ENCODE measurements around the gene TNS3.

The TNS3 gene

GRCh38 chr7:47352394-47352968, 229.4 kb downstream of the TNS3 start:
- no peaks in the 10 kb centered on the region for H3K36me3 Mint-ChIP-seq (ENCODE audit: low read depth)
- no peaks in the 10 kb centered on the region for H3K9me3 Mint-ChIP-seq
- no peak for DNase-seq
- no peak overlapping the region for H3K27ac Mint-ChIP-seq
- H3K4me3 Mint-ChIP-seq = no peak overlapping the region
- no peaks in the 10 kb centered on the region for H3K27me3 Mint-ChIP-seq (ENCODE audit: low read depth, poor library complexity)
- H3K4me1 Mint-ChIP-seq = peaks cover 62% of the 10 kb centered on the region
- TF ChIP-seq, protein P1, sequence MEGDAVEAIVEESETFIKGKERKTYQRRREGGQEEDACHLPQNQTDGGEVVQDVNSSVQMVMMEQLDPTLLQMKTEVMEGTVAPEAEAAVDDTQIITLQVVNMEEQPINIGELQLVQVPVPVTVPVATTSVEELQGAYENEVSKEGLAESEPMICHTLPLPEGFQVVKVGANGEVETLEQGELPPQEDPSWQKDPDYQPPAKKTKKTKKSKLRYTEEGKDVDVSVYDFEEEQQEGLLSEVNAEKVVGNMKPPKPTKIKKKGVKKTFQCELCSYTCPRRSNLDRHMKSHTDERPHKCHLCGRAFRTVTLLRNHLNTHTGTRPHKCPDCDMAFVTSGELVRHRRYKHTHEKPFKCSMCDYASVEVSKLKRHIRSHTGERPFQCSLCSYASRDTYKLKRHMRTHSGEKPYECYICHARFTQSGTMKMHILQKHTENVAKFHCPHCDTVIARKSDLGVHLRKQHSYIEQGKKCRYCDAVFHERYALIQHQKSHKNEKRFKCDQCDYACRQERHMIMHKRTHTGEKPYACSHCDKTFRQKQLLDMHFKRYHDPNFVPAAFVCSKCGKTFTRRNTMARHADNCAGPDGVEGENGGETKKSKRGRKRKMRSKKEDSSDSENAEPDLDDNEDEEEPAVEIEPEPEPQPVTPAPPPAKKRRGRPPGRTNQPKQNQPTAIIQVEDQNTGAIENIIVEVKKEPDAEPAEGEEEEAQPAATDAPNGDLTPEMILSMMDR (IDR thresholded peaks at IDR 0.05) = no peak

- no peak overlapping the region for H3K27ac Mint-ChIP-seq
- no peak for DNase-seq
- TF ChIP-seq, protein P1 (IDR thresholded peaks at IDR 0.05) = no peak
- H3K4me3 Mint-ChIP-seq = no peak overlapping the region
- no peaks in the 10 kb centered on the region for H3K36me3 Mint-ChIP-seq (ENCODE audit: low read depth)
- no peaks in the 10 kb centered on the region for H3K27me3 Mint-ChIP-seq (ENCODE audit: low read depth, poor library complexity)
- no peaks in the 10 kb centered on the region for H3K9me3 Mint-ChIP-seq
- H3K4me1 Mint-ChIP-seq = peaks cover 62% of the 10 kb centered on the region
Observed at GRCh38 chr7:47351233-47352154, 230.4 kb downstream of the TNS3 start.

DNA sequence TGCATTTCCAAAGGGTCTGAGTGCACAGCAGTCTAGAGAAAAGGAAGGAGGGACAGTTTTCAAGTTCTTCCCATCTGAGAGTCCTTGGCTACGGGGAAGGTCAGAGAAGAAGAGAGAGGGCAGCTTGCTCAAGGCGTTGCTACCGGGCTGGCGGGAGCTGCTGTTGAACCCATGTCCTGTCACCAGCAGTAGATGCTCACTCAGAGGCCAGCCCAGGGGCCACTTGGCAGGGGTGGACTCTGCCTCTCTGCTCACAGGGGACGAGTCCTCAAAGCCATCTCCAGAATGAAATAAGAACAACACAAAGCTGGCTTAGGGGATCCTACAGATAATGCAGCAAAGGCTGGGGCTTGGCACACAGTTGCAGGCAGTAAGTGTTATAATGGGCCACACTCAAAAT, 231.5 kb downstream of the TNS3 start:
- Mint-ChIP-seq H3K27me3 (ENCODE audit: low read depth, poor library complexity) (no peaks in the 10 kb centered on the region), H3K27ac (no peak overlapping the region), H3K4me1 (peaks cover 52% of the 10 kb centered on the region), H3K4me3 (no peak overlapping the region), H3K36me3 (ENCODE audit: low read depth) (no peaks in the 10 kb centered on the region), H3K9me3 (no peaks in the 10 kb centered on the region)
- DNase-seq = no peak
- TF ChIP-seq, protein P1 (IDR thresholded peaks at IDR 0.05) = no peak

DNA sequence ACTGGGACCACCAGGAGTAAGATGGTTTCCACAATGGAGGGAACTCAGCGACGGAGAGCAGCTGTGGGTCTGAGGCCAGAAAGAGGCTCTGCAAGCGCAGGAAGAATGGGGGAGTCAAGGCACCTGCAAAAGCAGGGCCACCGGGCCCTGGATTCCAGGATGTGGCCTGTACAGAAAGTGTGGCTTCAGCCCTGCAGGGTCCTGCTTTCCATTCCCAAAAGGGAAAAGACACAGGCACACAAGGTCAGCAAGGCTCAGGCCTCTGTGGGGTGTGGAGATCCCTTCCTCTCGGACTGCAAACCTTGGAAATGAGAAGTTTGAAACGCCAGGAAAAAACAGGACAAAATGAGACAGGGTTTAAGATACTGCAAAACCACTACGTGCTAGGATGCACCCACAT, 232.5 kb downstream of the TNS3 start:
- DNase-seq = no peak
- peaks cover 9% of the 10 kb centered on the region for H3K36me3 Mint-ChIP-seq (ENCODE audit: low read depth)
- no peak overlapping the region for H3K4me3 Mint-ChIP-seq
- H3K9me3 Mint-ChIP-seq = no peaks in the 10 kb centered on the region
- H3K4me1 Mint-ChIP-seq = peaks cover 43% of the 10 kb centered on the region
- TF ChIP-seq, protein P1 (IDR thresholded peaks at IDR 0.05) = no peak
- H3K27ac Mint-ChIP-seq = peak overlapping the region; percentile 25
- H3K27me3 Mint-ChIP-seq (ENCODE audit: low read depth, poor library complexity) = no peaks in the 10 kb centered on the region

GRCh38 chr7:47347816-47348385, 234.0 kb downstream of the TNS3 start:
- Mint-ChIP-seq H3K4me1 (peaks cover 28% of the 10 kb centered on the region), H3K4me3 (no peak overlapping the region), H3K27me3 (ENCODE audit: low read depth, poor library complexity) (peaks cover 2% of the 10 kb centered on the region), H3K36me3 (ENCODE audit: low read depth) (peaks cover 15% of the 10 kb centered on the region), H3K9me3 (no peaks in the 10 kb centered on the region), H3K27ac (no peak overlapping the region)
- no peak for DNase-seq
- TF ChIP-seq, protein P1 (IDR thresholded peaks at IDR 0.05) = no peak

Data from nephron progenitor cell (in vitro differentiated cells).